Endothelial cell (in vitro differentiated cells): ENCODE measurements around the gene SH3RF3. TPM values are rescaled to one million over a fixed set of nuclear protein-coding genes. Genes with fewer than 3 reads are reported as not detected.

Source experiments
- DNase-seq: peaks from one replicate; pipeline ENCODE4 v3.0.0; 2021; ENCODE audit warnings: low spot score
- H3K27ac Mint-ChIP-seq: one replicate; pipeline ENCODE4 v1.8.0; 2021; ENCODE audit warnings: mixed read lengths, inconsistent platforms; ENCODE audit not compliant: unreplicated experiment
- H3K27me3 Mint-ChIP-seq: one replicate; pipeline ENCODE4 v1.8.0; 2021; ENCODE audit warnings: mild to moderate bottlenecking, moderate library complexity, mixed read lengths, inconsistent platforms; ENCODE audit not compliant: unreplicated experiment
- H3K36me3 Mint-ChIP-seq: one replicate; pipeline ENCODE4 v1.8.0; 2021; ENCODE audit warnings: mild to moderate bottlenecking, low read depth, mixed read lengths, inconsistent platforms; ENCODE audit not compliant: unreplicated experiment
- H3K4me1 Mint-ChIP-seq: one replicate; pipeline ENCODE4 v1.8.0; 2021; ENCODE audit warnings: mild to moderate bottlenecking, mixed read lengths, inconsistent platforms; ENCODE audit not compliant: unreplicated experiment
- H3K4me3 Mint-ChIP-seq: one replicate; pipeline ENCODE4 v1.8.0; 2021; ENCODE audit warnings: mild to moderate bottlenecking, mixed read lengths, inconsistent platforms; ENCODE audit not compliant: unreplicated experiment
- H3K9me3 Mint-ChIP-seq: one replicate; pipeline ENCODE4 v1.8.0; 2021; ENCODE audit warnings: mixed read lengths, inconsistent platforms; ENCODE audit not compliant: unreplicated experiment
- CTCF ChIP-seq: fragments of 200-600 bp; sonication (generic); IDR thresholded peaks from one replicate; pipeline ENCODE4 v1.5.0; 2021; ENCODE audit warnings: antibody characterized with exemption; ENCODE audit not compliant: unreplicated experiment
- total RNA-seq: library from RNA; stranded (reverse); fragmentation: NEBNext Ultra II Directional; extraction: Animal tissue kit (Norgen Biotek cat#: 25700); gene quantifications from one replicate; pipeline ENCODE4 v1.2.1, GENCODE V29; 2021; ENCODE audit not compliant: unreplicated experiment

SH3RF3 gene
- total RNA-seq, 1 donor from 2014 or later: 12.8 TPM

- H3K27me3 Mint-ChIP-seq: peaks cover 13% of the 10 kb centered on the region
- no peaks in the 10 kb centered on the region for H3K36me3 Mint-ChIP-seq
- H3K9me3 Mint-ChIP-seq: no peaks in the 10 kb centered on the region
- H3K4me1 Mint-ChIP-seq: peaks cover 10% of the 10 kb centered on the region
- DNase-seq: no peak
- no peak overlapping the region for H3K27ac Mint-ChIP-seq
- TF ChIP-seq CTCF: no peak
- no peak overlapping the region for H3K4me3 Mint-ChIP-seq
Measured at GRCh38 chr2:109193807-109194619, 65.0 kb downstream of the SH3RF3 start.

GRCh38 chr2:109194620-109194937 lies 65.6 kb downstream of the SH3RF3 start:
- H3K4me3 Mint-ChIP-seq: no peak overlapping the region
- no peak for TF ChIP-seq CTCF
- H3K9me3 Mint-ChIP-seq: no peaks in the 10 kb centered on the region
- H3K36me3 Mint-ChIP-seq: no peaks in the 10 kb centered on the region
- H3K27me3 Mint-ChIP-seq: peaks cover 13% of the 10 kb centered on the region
- H3K4me1 Mint-ChIP-seq: peaks cover 10% of the 10 kb centered on the region
- no peak overlapping the region for H3K27ac Mint-ChIP-seq
- no peak for DNase-seq

GRCh38 chr2:109195193-109196045 lies 66.4 kb downstream of the SH3RF3 start:
- DNase-seq: no peak
- Mint-ChIP-seq H3K27ac (no peak overlapping the region), H3K4me3 (no peak overlapping the region), H3K4me1 (peaks cover 10% of the 10 kb centered on the region), H3K36me3 (no peaks in the 10 kb centered on the region), H3K27me3 (peaks cover 12% of the 10 kb centered on the region), H3K9me3 (no peaks in the 10 kb centered on the region)
- no peak for TF ChIP-seq CTCF

GRCh38 chr2:109196081-109196875 lies 67.3 kb downstream of the SH3RF3 start:
- peaks cover 10% of the 10 kb centered on the region for H3K4me1 Mint-ChIP-seq
- peaks cover 12% of the 10 kb centered on the region for H3K27me3 Mint-ChIP-seq
- H3K4me3 Mint-ChIP-seq: no peak overlapping the region
- no peak for TF ChIP-seq CTCF
- no peaks in the 10 kb centered on the region for H3K9me3 Mint-ChIP-seq
- DNase-seq: no peak
- no peak overlapping the region for H3K27ac Mint-ChIP-seq
- no peaks in the 10 kb centered on the region for H3K36me3 Mint-ChIP-seq
